NCI-H524 (cell line): ENCODE results near the gene MCHR1.
"Not testable (repeated sequence)": the region's sequence is repeated elsewhere in the genome, so short reads cannot be mapped to it uniquely, and the experiment has no call there.

ENCODE experiments used
- DNase-seq, 2 experiments: peaks; one replicate each; lab custom pipeline; 2025; lab: John Stamatoyannopoulos, UW

MCHR1 gene

GRCh38 chr22:40655941-40656340 is 23.3 kb upstream of the MCHR1 start:
- DNase-seq, result peak in 1 of 2 experiments; percentile 16

- not testable (repeated sequence) for DNase-seq
Measured at GRCh38 chr22:40656651-40657050, 22.6 kb upstream of the MCHR1 start.

- DNase-seq, result peak; percentile 62 to 87
Measured at GRCh38 chr22:40659166-40659565, 20.1 kb upstream of the MCHR1 start.

- DNase-seq, result peak in 1 of 2 experiments; percentile 27
Measured at GRCh38 chr22:40660730-40661129, 18.6 kb upstream of the MCHR1 start.

- DNase-seq, result no peak
Measured at GRCh38 chr22:40661671-40662070, 17.6 kb upstream of the MCHR1 start.

GRCh38 chr22:40665312-40665711 is 14.0 kb upstream of the MCHR1 start:
- no peak for DNase-seq

GRCh38 chr22:40666151-40666848 is 13.0 kb upstream of the MCHR1 start:
- peak; percentile 43 to 93 for DNase-seq

GRCh38 chr22:40668611-40669411 is 10.5 kb upstream of the MCHR1 start:
- DNase-seq, result no peak

- no peak for DNase-seq
Measured at GRCh38 chr22:40670058-40670457, 9.2 kb upstream of the MCHR1 start.

GRCh38 chr22:40671369-40671768 is 7.9 kb upstream of the MCHR1 start:
- no peak for DNase-seq

- DNase-seq, result no peak
Measured at GRCh38 chr22:40671796-40672360, 7.4 kb upstream of the MCHR1 start.

GRCh38 chr22:40673017-40673416 is 6.3 kb upstream of the MCHR1 start:
- no peak for DNase-seq

GRCh38 chr22:40674274-40674673 is 5.0 kb upstream of the MCHR1 start:
- DNase-seq, result no peak

GRCh38 chr22:40676166-40676565 is 3.1 kb upstream of the MCHR1 start:
- not testable (repeated sequence) for DNase-seq

- DNase-seq, result no peak
Measured at GRCh38 chr22:40676644-40677043, 2.6 kb upstream of the MCHR1 start.

GRCh38 chr22:40678493-40679248 is 613 bp upstream of the MCHR1 start:
- DNase-seq, result peak in 1 of 2 experiments; percentile 37

- DNase-seq, result peak; percentile 82 to 93
Measured at GRCh38 chr22:40679964-40680818, 907 bp downstream of the MCHR1 start.

GRCh38 chr22:40680819-40681183 is 1.5 kb downstream of the MCHR1 start:
- no peak for DNase-seq

GRCh38 chr22:40681451-40681850 is 2.2 kb downstream of the MCHR1 start:
- DNase-seq, result no peak

- peak; percentile 78 to 89 for DNase-seq
Measured at GRCh38 chr22:40684728-40685127, 5.4 kb downstream of the MCHR1 start.

- DNase-seq, result no peak
Measured at GRCh38 chr22:40685406-40685805, 6.1 kb downstream of the MCHR1 start.
